HL-60 (cell line): ENCODE measurements around the gene RPGRIP1.
A peak's percentile ranks its signal among the peaks of the same experiment; 100 is the strongest.

Experiments
- DNase-seq, 2 experiments: peaks; one replicate each; pipeline ENCODE4 v3.0.0-alpha.2; 2010 to 2020; ENCODE audit warnings: low read depth in 1 of 2, low spot score in 1 of 2
- H3K27ac ChIP-seq: fragments of 250-450 bp; sonication (Bioruptor Pico); replicated peaks from 2 replicates; pipeline ENCODE4 v1.5.1; 2020; ENCODE audit warnings: mild to moderate bottlenecking, moderate library complexity
- H3K27me3 ChIP-seq: fragments of 250-450 bp; sonication (Bioruptor Pico); 2 replicates; pipeline ENCODE4 v1.5.1; 2021; ENCODE audit warnings: mild to moderate bottlenecking, moderate library complexity; ENCODE audit not compliant: insufficient read depth, poor library complexity, severe bottlenecking
- H3K4me3 ChIP-seq: replicated peaks from 2 replicates; pipeline ENCODE4 v1.5.1; 2011; ENCODE audit warnings: mild to moderate bottlenecking, control low read depth, low read length; ENCODE audit not compliant: insufficient read depth
- CTCF ChIP-seq: IDR thresholded peaks from one replicate; pipeline ENCODE4 v1.5.1; 2011; ENCODE audit warnings: low read length, control low read depth, inconsistent platforms; ENCODE audit not compliant: insufficient read depth
- GABPA ChIP-seq: IDR thresholded peaks from 2 replicates; pipeline ENCODE4 v1.6.1; 2012; ENCODE audit warnings: low read depth
- POLR2AphosphoS5 ChIP-seq: IDR thresholded peaks from 2 replicates; pipeline ENCODE4 v1.6.1; 2012; ENCODE audit warnings: low read depth
- REST ChIP-seq: IDR thresholded peaks from 2 replicates; pipeline ENCODE4 v1.6.1; 2012; ENCODE audit warnings: low read depth; ENCODE audit not compliant: insufficient replicate concordance
- SPI1 ChIP-seq: IDR thresholded peaks from 2 replicates; pipeline ENCODE4 v1.6.1; 2012; ENCODE audit warnings: low read depth, mild to moderate bottlenecking, borderline replicate concordance

The RPGRIP1 gene

GRCh38 chr14:21258889-21259787, 20.7 kb upstream of the RPGRIP1 start:
- TF ChIP-seq CTCF (no peak), REST (no peak), POLR2AphosphoS5 (peak; percentile 49)

DNA sequence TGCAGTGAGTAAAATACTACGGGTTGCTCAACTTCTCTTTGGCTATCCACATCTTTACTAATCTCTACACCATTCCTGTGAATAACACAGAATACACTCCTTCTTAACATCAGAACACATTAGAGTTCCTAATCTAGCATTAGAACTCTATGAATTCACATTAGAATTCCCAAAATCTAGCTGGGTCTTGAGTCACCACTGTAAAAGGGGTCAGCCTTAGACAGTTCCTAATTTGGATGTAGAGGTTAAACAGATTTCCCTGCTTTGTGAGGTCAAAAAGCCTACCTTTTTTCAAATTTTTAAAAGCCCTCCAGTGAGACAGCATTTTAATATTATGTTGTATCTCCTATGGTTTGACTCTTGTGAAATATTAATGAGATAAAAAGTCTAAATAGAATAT, 18.1 kb upstream of the RPGRIP1 start:
- Histone ChIP-seq H3K27me3 (no peaks in the 10 kb centered on the region), H3K27ac (no peak overlapping the region), H3K4me3 (no peak overlapping the region)
- TF ChIP-seq CTCF (no peak), REST (no peak), POLR2AphosphoS5 (no peak), GABPA (no peak), SPI1 (no peak)
- no peak for DNase-seq

More at GRCh38 chr14:21258889-21259787, 20.7 kb upstream of the RPGRIP1 start:
- Histone ChIP-seq H3K4me3 (no peak overlapping the region), H3K27ac (no peak overlapping the region), H3K27me3 (no peaks in the 10 kb centered on the region)
- DNase-seq, result no peak

DNA sequence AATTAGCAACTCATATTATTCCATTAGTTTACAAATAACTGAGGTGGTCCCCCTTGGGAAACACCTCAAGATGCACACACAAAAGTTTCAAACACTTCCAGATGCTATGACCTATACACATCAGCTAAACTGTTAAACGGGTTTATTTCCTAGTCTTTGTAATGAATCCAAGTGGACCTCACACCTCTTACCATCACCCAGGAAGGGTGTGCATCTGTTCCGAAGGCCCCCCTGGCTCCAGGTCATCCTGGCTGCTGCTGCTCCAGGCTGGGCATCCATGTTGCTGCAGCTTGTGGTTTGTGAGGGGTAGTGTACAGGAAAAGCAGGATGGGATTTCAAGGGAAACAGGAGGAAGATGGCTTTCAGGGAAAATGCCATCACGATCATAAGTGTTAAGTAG, 17.5 kb upstream of the RPGRIP1 start:
- DNase-seq, result no peak
- H3K4me3 ChIP-seq, result no peak overlapping the region
- TF ChIP-seq REST (no peak), CTCF (no peak), POLR2AphosphoS5 (peak; percentile 66; the same call in 1 of the 2 replicates), GABPA (no peak), SPI1 (no peak)
- H3K27ac ChIP-seq, result no peak overlapping the region
- no peaks in the 10 kb centered on the region for H3K27me3 ChIP-seq
